Measurements from ENCODE around the gene PSMD5.

DNA sequence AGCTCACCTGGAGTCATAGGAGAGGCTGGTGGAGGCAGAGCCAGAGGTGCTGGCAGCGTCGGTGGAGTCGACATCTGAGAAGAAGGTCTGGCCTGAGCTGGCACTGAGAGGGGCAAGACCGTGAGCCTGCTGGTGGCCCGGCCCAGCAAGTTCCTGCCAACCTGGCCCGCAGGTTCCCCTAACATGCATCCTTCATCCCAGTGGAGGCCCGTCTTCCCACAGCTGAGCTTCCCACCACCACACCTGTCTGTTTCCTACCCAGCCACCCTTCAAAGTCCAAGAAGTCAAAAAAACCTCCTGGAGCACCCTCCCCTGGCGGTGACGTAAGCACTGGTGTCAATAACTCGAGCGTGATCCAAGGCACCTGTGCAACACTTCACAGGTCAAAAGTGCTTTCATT lies 17.4 kb upstream of the PSMD5 start:
- TF ChIP-seq EZH2 (IDR thresholded peaks at IDR 0.05; ENCODE audit: low read depth): no peak
- TF ChIP-seq, protein P1, sequence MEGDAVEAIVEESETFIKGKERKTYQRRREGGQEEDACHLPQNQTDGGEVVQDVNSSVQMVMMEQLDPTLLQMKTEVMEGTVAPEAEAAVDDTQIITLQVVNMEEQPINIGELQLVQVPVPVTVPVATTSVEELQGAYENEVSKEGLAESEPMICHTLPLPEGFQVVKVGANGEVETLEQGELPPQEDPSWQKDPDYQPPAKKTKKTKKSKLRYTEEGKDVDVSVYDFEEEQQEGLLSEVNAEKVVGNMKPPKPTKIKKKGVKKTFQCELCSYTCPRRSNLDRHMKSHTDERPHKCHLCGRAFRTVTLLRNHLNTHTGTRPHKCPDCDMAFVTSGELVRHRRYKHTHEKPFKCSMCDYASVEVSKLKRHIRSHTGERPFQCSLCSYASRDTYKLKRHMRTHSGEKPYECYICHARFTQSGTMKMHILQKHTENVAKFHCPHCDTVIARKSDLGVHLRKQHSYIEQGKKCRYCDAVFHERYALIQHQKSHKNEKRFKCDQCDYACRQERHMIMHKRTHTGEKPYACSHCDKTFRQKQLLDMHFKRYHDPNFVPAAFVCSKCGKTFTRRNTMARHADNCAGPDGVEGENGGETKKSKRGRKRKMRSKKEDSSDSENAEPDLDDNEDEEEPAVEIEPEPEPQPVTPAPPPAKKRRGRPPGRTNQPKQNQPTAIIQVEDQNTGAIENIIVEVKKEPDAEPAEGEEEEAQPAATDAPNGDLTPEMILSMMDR (conservative IDR thresholded peaks at IDR 0.05): no peak

All from PC-9 (cell line).